Hepatocyte (in vitro differentiated cells): ENCODE measurements around the gene WT1.

Source experiments
- EZH2phosphoT487 ChIP-seq: fragments of 200-600 bp; sonication (generic); IDR thresholded peaks from one replicate; pipeline ENCODE4 v1.6.1; 2018; ENCODE audit warnings: antibody characterized with exemption, mild to moderate bottlenecking, low read depth, moderate library complexity; ENCODE audit not compliant: unreplicated experiment, severe bottlenecking
- TF ChIP-seq, protein P1 (sequence below): fragments of 200-600 bp; sonication (generic); IDR thresholded peaks from 2 replicates; pipeline ENCODE4 v1.5.1; 2016; ENCODE audit warnings: antibody characterized with exemption, mild to moderate bottlenecking; ENCODE audit not compliant: poor library complexity

GRCh38 chr11:32348502-32348901 is 86.8 kb downstream of the WT1 start:
- TF ChIP-seq, protein P1, sequence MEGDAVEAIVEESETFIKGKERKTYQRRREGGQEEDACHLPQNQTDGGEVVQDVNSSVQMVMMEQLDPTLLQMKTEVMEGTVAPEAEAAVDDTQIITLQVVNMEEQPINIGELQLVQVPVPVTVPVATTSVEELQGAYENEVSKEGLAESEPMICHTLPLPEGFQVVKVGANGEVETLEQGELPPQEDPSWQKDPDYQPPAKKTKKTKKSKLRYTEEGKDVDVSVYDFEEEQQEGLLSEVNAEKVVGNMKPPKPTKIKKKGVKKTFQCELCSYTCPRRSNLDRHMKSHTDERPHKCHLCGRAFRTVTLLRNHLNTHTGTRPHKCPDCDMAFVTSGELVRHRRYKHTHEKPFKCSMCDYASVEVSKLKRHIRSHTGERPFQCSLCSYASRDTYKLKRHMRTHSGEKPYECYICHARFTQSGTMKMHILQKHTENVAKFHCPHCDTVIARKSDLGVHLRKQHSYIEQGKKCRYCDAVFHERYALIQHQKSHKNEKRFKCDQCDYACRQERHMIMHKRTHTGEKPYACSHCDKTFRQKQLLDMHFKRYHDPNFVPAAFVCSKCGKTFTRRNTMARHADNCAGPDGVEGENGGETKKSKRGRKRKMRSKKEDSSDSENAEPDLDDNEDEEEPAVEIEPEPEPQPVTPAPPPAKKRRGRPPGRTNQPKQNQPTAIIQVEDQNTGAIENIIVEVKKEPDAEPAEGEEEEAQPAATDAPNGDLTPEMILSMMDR = no peak
- no peak for TF ChIP-seq EZH2phosphoT487
